ENCODE data around the gene MICAL3.

The MICAL3 gene

DNA sequence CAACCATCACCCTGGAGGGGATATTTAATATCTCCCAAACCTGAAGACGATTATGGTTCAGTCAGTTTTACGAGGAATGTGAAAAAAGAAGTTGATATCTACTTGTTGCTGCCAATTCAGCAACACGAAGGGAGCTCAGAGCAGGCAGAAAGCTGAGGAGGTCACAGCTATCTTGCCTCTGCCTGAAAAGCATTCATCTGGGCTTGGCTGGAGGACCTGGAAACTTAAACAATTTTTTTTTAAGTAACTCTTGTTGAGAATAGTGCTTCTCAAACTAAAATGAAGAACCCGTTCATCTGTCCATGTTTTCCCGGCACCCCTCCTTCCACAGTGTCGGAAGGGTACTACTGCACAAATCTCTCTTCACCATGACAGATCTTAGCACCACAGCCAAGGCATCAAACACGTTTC, 98.9 kb downstream of the MICAL3 start:
- Histone ChIP-seq H3K27me3 (replicated peaks) (no peaks in the 10 kb centered on the region), H3K36me3 (replicated peaks) (no peaks in the 10 kb centered on the region), H3K27ac (no peak overlapping the region), H3K4me3 (ENCODE audit: low read depth, low read length) (no peak overlapping the region)
- TF ChIP-seq, protein P1, sequence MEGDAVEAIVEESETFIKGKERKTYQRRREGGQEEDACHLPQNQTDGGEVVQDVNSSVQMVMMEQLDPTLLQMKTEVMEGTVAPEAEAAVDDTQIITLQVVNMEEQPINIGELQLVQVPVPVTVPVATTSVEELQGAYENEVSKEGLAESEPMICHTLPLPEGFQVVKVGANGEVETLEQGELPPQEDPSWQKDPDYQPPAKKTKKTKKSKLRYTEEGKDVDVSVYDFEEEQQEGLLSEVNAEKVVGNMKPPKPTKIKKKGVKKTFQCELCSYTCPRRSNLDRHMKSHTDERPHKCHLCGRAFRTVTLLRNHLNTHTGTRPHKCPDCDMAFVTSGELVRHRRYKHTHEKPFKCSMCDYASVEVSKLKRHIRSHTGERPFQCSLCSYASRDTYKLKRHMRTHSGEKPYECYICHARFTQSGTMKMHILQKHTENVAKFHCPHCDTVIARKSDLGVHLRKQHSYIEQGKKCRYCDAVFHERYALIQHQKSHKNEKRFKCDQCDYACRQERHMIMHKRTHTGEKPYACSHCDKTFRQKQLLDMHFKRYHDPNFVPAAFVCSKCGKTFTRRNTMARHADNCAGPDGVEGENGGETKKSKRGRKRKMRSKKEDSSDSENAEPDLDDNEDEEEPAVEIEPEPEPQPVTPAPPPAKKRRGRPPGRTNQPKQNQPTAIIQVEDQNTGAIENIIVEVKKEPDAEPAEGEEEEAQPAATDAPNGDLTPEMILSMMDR (IDR thresholded peaks at IDR 0.05; ENCODE audit: low read depth, low read length, missing control alignments): no peak
- no peak for DNase-seq
- in situ Hi-C loops (cut with HindIII; ENCODE audit: low pct_ligation_motif_present, low sequenced_read_pairs): no loop called here

DNA sequence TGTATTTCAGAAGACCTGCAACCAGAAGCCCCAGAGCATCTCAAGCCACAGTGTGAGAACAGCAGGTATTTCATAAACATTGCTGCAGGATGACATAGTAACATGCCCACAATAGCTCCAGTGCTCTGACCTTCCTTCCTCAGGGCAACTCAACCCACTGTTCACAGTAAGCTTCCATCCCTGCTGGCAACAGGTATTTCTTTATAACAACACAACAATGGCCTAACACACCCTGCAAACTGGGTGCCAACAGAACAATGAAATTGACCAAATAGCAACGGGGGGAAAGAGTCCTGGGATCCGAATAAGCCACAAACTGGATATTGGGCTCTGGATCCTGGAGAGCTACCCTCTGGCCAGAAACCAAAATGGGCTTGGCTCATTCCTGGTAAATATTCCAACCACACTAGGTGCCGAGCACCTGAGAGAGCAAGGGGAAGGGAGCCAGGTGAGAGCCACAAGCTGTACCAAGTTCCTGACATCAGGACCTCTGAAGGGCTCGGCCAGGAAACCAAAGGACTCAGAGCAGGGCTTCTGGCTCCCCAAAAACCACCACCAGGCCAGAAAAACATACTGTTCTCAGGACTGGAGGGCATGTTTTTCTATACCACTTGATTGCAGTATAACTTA, 99.5 kb downstream of the MICAL3 start:
- in situ Hi-C loops (cut with HindIII; ENCODE audit: low pct_ligation_motif_present, low sequenced_read_pairs): loop anchor here (25.0 kb wide), 1 partner anchor 112 kb away; no protein-coding TSS in a partner anchor
- H3K27ac ChIP-seq: no peak overlapping the region
- TF ChIP-seq, protein P1 (IDR thresholded peaks at IDR 0.05; ENCODE audit: low read depth, low read length, missing control alignments): no peak
- H3K36me3 ChIP-seq (replicated peaks): no peaks in the 10 kb centered on the region
- no peaks in the 10 kb centered on the region for H3K27me3 ChIP-seq (replicated peaks)
- no peak for DNase-seq
- no peak overlapping the region for H3K4me3 ChIP-seq (ENCODE audit: low read depth, low read length)

DNA sequence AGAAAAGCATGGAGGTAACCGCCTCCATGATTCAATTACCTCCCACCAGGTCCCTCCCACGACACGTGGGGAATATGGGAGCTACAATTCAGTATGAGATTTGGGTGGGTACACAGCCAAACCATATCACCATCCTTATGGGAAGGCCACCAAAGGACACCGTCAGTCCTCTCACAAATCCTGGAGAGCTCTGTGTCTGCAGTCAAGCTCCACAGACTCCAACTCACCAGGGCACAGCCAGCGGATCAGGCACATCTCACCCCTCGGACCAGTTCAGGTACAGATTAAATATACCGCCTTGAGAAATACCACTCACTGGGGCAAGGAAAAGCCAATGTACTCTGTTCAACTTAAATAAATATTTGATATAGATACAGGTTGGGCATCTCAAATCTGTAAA, 100.3 kb downstream of the MICAL3 start:
- TF ChIP-seq, protein P1 (IDR thresholded peaks at IDR 0.05; ENCODE audit: low read depth, low read length, missing control alignments): no peak
- in situ Hi-C loops (cut with HindIII; ENCODE audit: low pct_ligation_motif_present, low sequenced_read_pairs): loop anchor here (25.0 kb wide), 1 partner anchor 113 kb away; no protein-coding TSS in a partner anchor
- Histone ChIP-seq H3K27ac (no peak overlapping the region), H3K27me3 (replicated peaks) (no peaks in the 10 kb centered on the region), H3K4me3 (ENCODE audit: low read depth, low read length) (no peak overlapping the region), H3K36me3 (replicated peaks) (no peaks in the 10 kb centered on the region)
- DNase-seq: no peak

DNA sequence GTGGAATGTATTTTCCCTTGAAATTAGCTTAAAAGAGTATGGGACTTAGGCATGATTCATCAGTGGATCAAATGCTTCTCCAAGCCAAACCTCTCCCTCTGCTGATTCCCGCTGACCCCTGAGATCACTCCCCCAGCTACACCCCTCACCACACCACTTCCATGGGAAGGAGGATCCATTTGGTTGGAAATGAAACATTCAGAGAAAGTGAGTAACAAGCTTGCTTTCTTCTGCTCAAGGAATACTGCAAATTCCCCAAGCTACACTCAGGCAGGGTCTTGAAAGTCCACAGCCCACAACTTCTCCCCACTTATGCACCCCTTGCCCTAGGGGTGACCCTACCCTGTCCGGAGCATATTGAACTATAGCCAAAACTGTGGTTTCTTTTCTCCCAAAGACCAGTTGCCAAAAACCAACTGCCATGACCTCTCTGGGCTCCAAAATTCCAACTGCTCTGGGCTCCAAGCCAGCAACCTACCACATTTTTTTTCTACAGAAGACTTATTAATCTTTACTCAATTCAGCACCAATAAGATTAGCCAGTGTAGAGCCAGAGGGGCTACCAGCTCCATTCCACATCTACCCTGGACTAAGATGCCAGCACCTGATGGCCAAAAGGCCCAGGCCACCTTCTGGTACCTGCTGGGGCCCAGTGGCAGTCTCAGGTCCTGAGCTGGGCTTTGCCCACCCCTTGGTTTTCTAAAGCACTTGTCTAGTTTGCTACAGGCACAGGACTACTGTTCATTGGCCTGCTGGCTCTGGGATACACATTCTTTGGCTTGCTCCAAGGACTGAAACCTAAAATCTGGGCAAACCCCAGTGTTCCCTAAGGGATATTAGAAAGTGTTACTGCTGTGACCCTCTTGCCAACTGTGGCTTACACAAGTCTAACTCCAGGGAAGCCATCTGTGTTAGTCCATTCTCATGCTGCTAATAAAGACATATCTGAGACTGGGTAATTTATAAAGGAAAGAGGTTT, 101.1 kb downstream of the MICAL3 start:
- TF ChIP-seq, protein P1 (IDR thresholded peaks at IDR 0.05; ENCODE audit: low read depth, low read length, missing control alignments): no peak
- in situ Hi-C loops (cut with HindIII; ENCODE audit: low pct_ligation_motif_present, low sequenced_read_pairs): loop anchor here (25.0 kb wide), 1 partner anchor 114 kb away; no protein-coding TSS in a partner anchor
- Histone ChIP-seq H3K4me3 (ENCODE audit: low read depth, low read length) (no peak overlapping the region), H3K27ac (peak overlapping the region; percentile 52), H3K27me3 (replicated peaks) (no peaks in the 10 kb centered on the region), H3K36me3 (replicated peaks) (no peaks in the 10 kb centered on the region)
- peak; percentile 70 for DNase-seq

DNA sequence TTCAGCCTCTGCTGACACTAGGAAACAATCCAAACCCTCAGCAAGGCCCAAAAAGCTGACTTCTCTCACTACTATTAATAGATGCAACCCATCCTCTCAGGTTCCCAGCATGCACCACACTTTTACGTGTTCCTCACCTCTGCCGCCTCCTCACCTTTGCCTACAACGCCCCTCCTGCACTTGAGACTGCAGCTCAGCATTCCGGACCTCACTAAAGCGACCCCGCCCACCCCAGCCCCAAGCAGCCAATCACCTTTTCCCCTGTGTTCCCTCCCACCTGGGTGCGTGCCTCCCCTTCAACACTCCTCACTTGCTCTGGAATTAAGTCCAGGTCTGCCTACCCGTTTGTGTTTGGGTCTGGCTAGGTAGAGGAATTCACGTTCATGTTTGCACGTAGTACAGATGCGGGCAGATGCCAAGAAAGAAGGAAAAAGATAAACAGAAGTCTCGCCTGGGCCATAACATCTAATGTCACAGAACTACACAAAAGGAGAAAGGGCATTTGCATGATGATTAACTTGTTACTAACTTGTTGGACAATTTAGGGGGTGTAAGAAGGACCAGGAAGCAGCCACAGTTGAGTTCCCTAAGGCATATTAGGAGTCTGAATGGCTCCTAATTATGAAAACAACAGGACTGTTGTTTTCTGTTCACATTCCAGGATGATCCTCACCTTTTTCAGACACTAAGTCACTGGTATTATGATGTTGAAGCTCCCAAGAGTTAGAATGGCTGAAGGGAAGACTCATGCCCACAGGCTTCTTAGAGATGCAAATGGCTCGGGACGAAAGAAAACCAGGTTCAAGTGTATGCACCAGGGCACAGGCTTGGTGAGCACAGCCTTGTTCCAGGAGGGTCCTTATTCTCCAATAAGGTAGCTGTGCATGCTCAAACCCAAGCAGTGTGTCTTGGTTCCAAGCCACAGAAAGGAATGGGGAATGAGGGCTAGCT, 102.2 kb downstream of the MICAL3 start:
- TF ChIP-seq, protein P1 (IDR thresholded peaks at IDR 0.05; ENCODE audit: low read depth, low read length, missing control alignments): no peak
- Histone ChIP-seq H3K27me3 (replicated peaks) (no peaks in the 10 kb centered on the region), H3K27ac (peak overlapping the region; percentile 52), H3K4me3 (ENCODE audit: low read depth, low read length) (no peak overlapping the region), H3K36me3 (replicated peaks) (no peaks in the 10 kb centered on the region)
- in situ Hi-C loops (cut with HindIII; ENCODE audit: low pct_ligation_motif_present, low sequenced_read_pairs): loop anchor here (25.0 kb wide), 1 partner anchor 115 kb away; no protein-coding TSS in a partner anchor
- DNase-seq: no peak
